Hepatocyte (in vitro differentiated cells): ENCODE data around the gene COL6A3.

Source experiments
- EZH2 ChIP-seq: fragments of 200-600 bp; sonication (generic); IDR thresholded peaks from 2 replicates; pipeline ENCODE4 v1.6.1; 2016; ENCODE audit warnings: antibody characterized with exemption, mild to moderate bottlenecking, borderline replicate concordance
- EZH2phosphoT487 ChIP-seq: fragments of 200-600 bp; sonication (generic); IDR thresholded peaks from one replicate; pipeline ENCODE4 v1.6.1; 2018; ENCODE audit warnings: antibody characterized with exemption, mild to moderate bottlenecking, low read depth, moderate library complexity; ENCODE audit not compliant: unreplicated experiment, severe bottlenecking
- TF ChIP-seq, protein P1 (sequence below): fragments of 200-600 bp; sonication (generic); IDR thresholded peaks from 2 replicates; pipeline ENCODE4 v1.5.1; 2016; ENCODE audit warnings: antibody characterized with exemption, mild to moderate bottlenecking; ENCODE audit not compliant: poor library complexity

DNA sequence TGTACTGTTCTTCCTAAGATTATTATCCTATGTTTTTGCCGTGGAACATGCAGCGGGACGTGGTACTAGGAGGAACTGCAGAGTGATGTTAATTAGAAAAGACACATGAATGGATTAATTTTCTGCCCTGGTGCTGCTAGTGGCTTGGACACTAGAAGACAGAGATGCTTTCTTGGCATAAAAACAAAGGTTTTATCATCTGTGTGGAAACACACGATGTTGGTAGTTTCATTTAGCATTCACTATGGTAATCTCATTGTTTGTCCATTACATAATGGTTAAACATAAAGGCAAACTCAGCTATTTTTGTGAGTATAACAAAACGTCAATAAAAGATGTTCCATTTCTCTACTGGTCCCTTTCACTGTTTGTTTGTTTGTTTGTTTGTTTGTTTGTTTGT, 22.8 kb downstream of the COL6A3 start:
- TF ChIP-seq, protein P1, sequence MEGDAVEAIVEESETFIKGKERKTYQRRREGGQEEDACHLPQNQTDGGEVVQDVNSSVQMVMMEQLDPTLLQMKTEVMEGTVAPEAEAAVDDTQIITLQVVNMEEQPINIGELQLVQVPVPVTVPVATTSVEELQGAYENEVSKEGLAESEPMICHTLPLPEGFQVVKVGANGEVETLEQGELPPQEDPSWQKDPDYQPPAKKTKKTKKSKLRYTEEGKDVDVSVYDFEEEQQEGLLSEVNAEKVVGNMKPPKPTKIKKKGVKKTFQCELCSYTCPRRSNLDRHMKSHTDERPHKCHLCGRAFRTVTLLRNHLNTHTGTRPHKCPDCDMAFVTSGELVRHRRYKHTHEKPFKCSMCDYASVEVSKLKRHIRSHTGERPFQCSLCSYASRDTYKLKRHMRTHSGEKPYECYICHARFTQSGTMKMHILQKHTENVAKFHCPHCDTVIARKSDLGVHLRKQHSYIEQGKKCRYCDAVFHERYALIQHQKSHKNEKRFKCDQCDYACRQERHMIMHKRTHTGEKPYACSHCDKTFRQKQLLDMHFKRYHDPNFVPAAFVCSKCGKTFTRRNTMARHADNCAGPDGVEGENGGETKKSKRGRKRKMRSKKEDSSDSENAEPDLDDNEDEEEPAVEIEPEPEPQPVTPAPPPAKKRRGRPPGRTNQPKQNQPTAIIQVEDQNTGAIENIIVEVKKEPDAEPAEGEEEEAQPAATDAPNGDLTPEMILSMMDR, result no peak
- TF ChIP-seq EZH2 (no peak), EZH2phosphoT487 (no peak)
